A549 (cell line): ENCODE measurements around the gene PRSS50. TPM values are rescaled to one million over a fixed set of nuclear protein-coding genes. Genes with fewer than 3 reads are reported as not detected.

Experiments used
- ATAC-seq, 2 experiments: fragments of 200-7000 bp in 1 of 2; fragments of >200 bp in 1 of 2; cut with Nextera tagmentation in 1 of 2; cut with Tn5 transposase in 1 of 2; 3 replicates each; pipeline versions ENCODE4 v1.8.0 to v1.9.1; 2018 to 2020; ENCODE audit warnings: mild to moderate bottlenecking in 1 of 2, moderate library complexity in 1 of 2
- CTCF ChIA-PET: fragments of 300-600 bp; sonication (Branson Sonifier 250); formaldehyde crosslinking; extraction: SDS; loops from one replicate; lab custom pipeline; 2021; ENCODE audit warnings: antibody characterized with exemption, inconsistent platforms; lab: Yijun Ruan, JAX
- POLR2A ChIA-PET: fragments of 350-600 bp; formaldehyde crosslinking; extraction: SDS; loops from one replicate; lab custom pipeline; 2021; ENCODE audit warnings: antibody characterized with exemption, inconsistent platforms; lab: Yijun Ruan, JAX
- DNase-seq, 2 experiments: peaks; one replicate each; pipeline versions ENCODE4 v3.0.0 to v3.0.0-alpha.2; 2011 to 2016; ENCODE audit warnings: low read depth in 1 of 2, low spot score in 1 of 2
- FAIRE-seq: peaks from 2 replicates; lab custom pipeline; 2011; peaks lifted over from hg19 to GRCh38; lab: Jason Lieb, UNC
- H3K27ac ChIP-seq, 2 experiments: fragments of >200 bp; sonication (Bioruptor Twin); formaldehyde crosslinking; 3 replicates each; pipeline ENCODE4 v1.5.1; 2016 to 2017
- H3K4me1 ChIP-seq: fragments of >200 bp; sonication (Bioruptor Twin); formaldehyde crosslinking; 3 replicates; pipeline ENCODE4 v1.6.1; 2016
- H3K4me2 ChIP-seq: fragments of >200 bp; sonication (Bioruptor Twin); formaldehyde crosslinking; 3 replicates; pipeline ENCODE4 v1.6.1; 2016
- H3K4me3 ChIP-seq: fragments of >200 bp; sonication (Bioruptor Twin); formaldehyde crosslinking; 3 replicates; pipeline ENCODE4 v1.5.1; 2016
- H3K9me3 ChIP-seq: fragments of >200 bp; sonication (Bioruptor Twin); formaldehyde crosslinking; 3 replicates; pipeline ENCODE4 v1.6.1; 2016
- CBX2 ChIP-seq: fragments of 200-600 bp; sonication (generic); IDR thresholded peaks from 2 replicates; pipeline ENCODE4 v1.6.1; 2016; ENCODE audit warnings: low read depth, mild to moderate bottlenecking, borderline replicate concordance
- CTCF ChIP-seq: fragments of >200 bp; sonication (Bioruptor Twin); formaldehyde crosslinking; IDR thresholded peaks from 3 replicates; pipeline ENCODE4 v1.5.1; 2016
- ELK1 ChIP-seq: fragments of 150-350 bp; IDR thresholded peaks from 2 replicates; pipeline ENCODE4 v1.6.1; 2014; ENCODE audit warnings: low read depth, mild to moderate bottlenecking, low read length
- ESRRA ChIP-seq: fragments of 150-350 bp; IDR thresholded peaks from 2 replicates; pipeline ENCODE4 v1.6.1; 2014; ENCODE audit warnings: mild to moderate bottlenecking, low read length, borderline replicate concordance
- HEYL ChIP-seq: fragments of 250-450 bp; sonication (Bioruptor Pico); IDR thresholded peaks from 2 replicates; pipeline ENCODE4 v1.8.0; 2021; ENCODE audit warnings: mild to moderate bottlenecking, moderate library complexity
- HMGXB4 ChIP-seq: fragments of 250-450 bp; sonication (Bioruptor Pico); IDR thresholded peaks from 2 replicates; pipeline ENCODE4 v1.5.0; 2021; ENCODE audit warnings: mild to moderate bottlenecking, moderate library complexity, borderline replicate concordance
- HOXB13 ChIP-seq: fragments of 250-450 bp; sonication (Bioruptor Pico); IDR thresholded peaks from 2 replicates; pipeline ENCODE4 v1.5.0; 2020; ENCODE audit warnings: low read depth, mild to moderate bottlenecking, moderate library complexity
- HOXB5 ChIP-seq: fragments of 250-450 bp; sonication (Bioruptor Pico); IDR thresholded peaks from 2 replicates; pipeline ENCODE4 v1.5.0; 2020; ENCODE audit warnings: mild to moderate bottlenecking, moderate library complexity
- JUNB ChIP-seq: fragments of >200 bp; sonication (Bioruptor Twin); formaldehyde crosslinking; IDR thresholded peaks from 2 replicates; pipeline ENCODE4 v1.6.1; 2016
- PBX3 ChIP-seq: IDR thresholded peaks from 2 replicates; pipeline ENCODE4 v1.6.1; 2012
- PHF8 ChIP-seq: fragments of 200-600 bp; sonication (generic); IDR thresholded peaks from 2 replicates; pipeline ENCODE4 v1.6.1; 2016; ENCODE audit warnings: low read depth, mild to moderate bottlenecking, antibody characterized with exemption, moderate library complexity, borderline replicate concordance
- RNF2 ChIP-seq: fragments of 200-600 bp; sonication (generic); IDR thresholded peaks from 2 replicates; pipeline ENCODE4 v1.6.1; 2016; ENCODE audit warnings: low read depth, mild to moderate bottlenecking, antibody characterized with exemption, moderate library complexity, borderline replicate concordance
- SMC3 ChIP-seq: fragments of >200 bp; sonication (Bioruptor Twin); formaldehyde crosslinking; IDR thresholded peaks from 3 replicates; pipeline ENCODE4 v1.6.1; 2018; ENCODE audit warnings: inconsistent platforms
- WGBS: methylation state at CpG from one replicate; pipeline ENCODE4 v1.1.6; 2017; ENCODE audit errors: missing lambda C conversion rate; 5-methylcytosine and 5-hydroxymethylcytosine counted together
- polyA plus RNA-seq, 4 experiments: library from polyadenylated mRNA; depleted of rRNA in 3 of 4; stranded (reverse); fragments of >200 nt; fragmentation: RNase III in 1 of 4; extraction: RNeasy Plus Mini Kit Qiagen cat#74134 plus additional on column Dnase treatment in 1 of 4; gene quantifications; 2 replicates in 3 of 4; 3 replicates in 1 of 4; pipeline ENCODE4 v1.2.3, GENCODE V29; 2011 to 2017

The PRSS50 gene
- polyA plus RNA-seq, 2 of the 4 experiments (the other 2 are of a cell fraction): not detected

- TF ChIP-seq ELK1: no peak
- TF ChIP-seq, all 56 proteins: peak for 0
Measured at GRCh38 chr3:46678280-46678679, 39.4 kb downstream of the PRSS50 start (continued).

- ChIA-PET POLR2A (no interaction called here), CTCF (no interaction called here)
- Histone ChIP-seq H3K4me3 (no peak overlapping the region), H3K9me3 (no peaks in the 10 kb centered on the region), H3K4me2 (no peak overlapping the region), H3K4me1 (no peaks in the 10 kb centered on the region), H3K27ac (no peak overlapping the region)
- WGBS: 90% methylated on average over 2 of the region's 6 CpGs
- no peak for TF ChIP-seq CBX2
- TF ChIP-seq HMGXB4 (CRISPR knock-in tag): no peak
- TF ChIP-seq RNF2: no peak
- DNase-seq (no peak), ATAC-seq (no peak), FAIRE-seq (no peak)
Measured at GRCh38 chr3:46677411-46677726, 40.3 kb downstream of the PRSS50 start.

- no peak overlapping the region for H3K4me3 ChIP-seq
- WGBS: 76% methylated on average over 4 of the region's 16 CpGs
- H3K4me2 ChIP-seq: no peak overlapping the region
- DNase-seq (no peak), FAIRE-seq (no peak), ATAC-seq (no peak)
- no peaks in the 10 kb centered on the region for H3K9me3 ChIP-seq
- TF ChIP-seq PHF8: no peak
- TF ChIP-seq HOXB5 (CRISPR knock-in tag): no peak
- TF ChIP-seq HEYL (CRISPR knock-in tag): no peak
- no peak for TF ChIP-seq HOXB13 (CRISPR knock-in tag)
- no peak for TF ChIP-seq CTCF
- TF ChIP-seq JUNB: no peak
- TF ChIP-seq PBX3: no peak
- no peak for TF ChIP-seq ESRRA
- no peak for TF ChIP-seq SMC3
- POLR2A ChIA-PET: no interaction called here
- H3K27ac ChIP-seq: no peak overlapping the region
- CTCF ChIA-PET: interaction anchor here (1.1 kb wide), 1 partner anchor 188 kb away, joined by 3 read pairs; no protein-coding TSS in a partner anchor
- H3K4me1 ChIP-seq: no peaks in the 10 kb centered on the region
Measured at GRCh38 chr3:46676601-46677410, 40.9 kb downstream of the PRSS50 start.
